ENCODE results near the gene PGS1.

The PGS1 gene

GRCh38 chr17:78362232-78362631 lies 16.2 kb upstream of the PGS1 start:
- Histone ChIP-seq H3K27ac (ENCODE audit: low read depth, low read length) (no peak overlapping the region), H3K36me3 (ENCODE audit: low read length) (no peaks in the 10 kb centered on the region), H3K79me2 (ENCODE audit: insufficient read depth, low read length) (no peaks in the 10 kb centered on the region), H3K9ac (ENCODE audit: low read length) (no peak overlapping the region), H4K20me1 (ENCODE audit: low read depth, low read length) (no peaks in the 10 kb centered on the region), H3F3A (ENCODE audit: insufficient read depth) (no peaks in the 10 kb centered on the region), H3K9me2 (replicated peaks; ENCODE audit: insufficient read depth, low read length) (no peaks in the 10 kb centered on the region), H2AFZ (ENCODE audit: low read depth, low read length, severe bottlenecking) (no peak overlapping the region), H3K9me3 (ENCODE audit: insufficient read depth, low read length) (no peaks in the 10 kb centered on the region), H3K27me3 (ENCODE audit: low read length) (peaks cover 6% of the 10 kb centered on the region; the same call in 1 of the 2 replicates), H3K4me2 (ENCODE audit: low read depth, low read length, poor library complexity, severe bottlenecking) (no peak overlapping the region), H3K4me3 (ENCODE audit: insufficient read depth, low read length, poor library complexity, severe bottlenecking) (no peak overlapping the region)
- TF ChIP-seq CTCF (IDR thresholded peaks at IDR 0.05; ENCODE audit: insufficient read depth, low read length, poor library complexity, severe bottlenecking) (no peak), EZH2phosphoT487 (conservative IDR thresholded peaks at IDR 0.05; ENCODE audit: low read length) (no peak)

- Histone ChIP-seq H3K79me2 (ENCODE audit: insufficient read depth, low read length) (no peaks in the 10 kb centered on the region), H3K9me3 (ENCODE audit: insufficient read depth, low read length) (no peaks in the 10 kb centered on the region), H3K27ac (ENCODE audit: low read depth, low read length) (no peak overlapping the region), H3F3A (ENCODE audit: insufficient read depth) (no peaks in the 10 kb centered on the region), H4K20me1 (ENCODE audit: low read depth, low read length) (no peaks in the 10 kb centered on the region), H2AFZ (ENCODE audit: low read depth, low read length, severe bottlenecking) (no peak overlapping the region), H3K27me3 (ENCODE audit: low read length) (peaks cover 6% of the 10 kb centered on the region; the same call in 1 of the 2 replicates), H3K4me3 (ENCODE audit: insufficient read depth, low read length, poor library complexity, severe bottlenecking) (no peak overlapping the region), H3K9me2 (replicated peaks; ENCODE audit: insufficient read depth, low read length) (no peaks in the 10 kb centered on the region), H3K36me3 (ENCODE audit: low read length) (no peaks in the 10 kb centered on the region), H3K4me2 (ENCODE audit: low read depth, low read length, poor library complexity, severe bottlenecking) (no peak overlapping the region), H3K9ac (ENCODE audit: low read length) (no peak overlapping the region)
- TF ChIP-seq CTCF (IDR thresholded peaks at IDR 0.05; ENCODE audit: insufficient read depth, low read length, poor library complexity, severe bottlenecking) = no peak
These were observed 15.8 kb upstream of the PGS1 start for GRCh38 chr17:78362671-78363070.

- H3F3A ChIP-seq (ENCODE audit: insufficient read depth) = no peaks in the 10 kb centered on the region
- H3K27me3 ChIP-seq (ENCODE audit: low read length) = peaks cover 6% of the 10 kb centered on the region; the same call in 1 of the 2 replicates
- H3K36me3 ChIP-seq (ENCODE audit: low read length) = no peaks in the 10 kb centered on the region
- no peaks in the 10 kb centered on the region for H3K9me2 ChIP-seq (replicated peaks; ENCODE audit: insufficient read depth, low read length)
- no peak overlapping the region for H3K27ac ChIP-seq (ENCODE audit: low read depth, low read length)
- H3K9ac ChIP-seq (ENCODE audit: low read length) = no peak overlapping the region
- H3K79me2 ChIP-seq (ENCODE audit: insufficient read depth, low read length) = no peaks in the 10 kb centered on the region
- H3K4me2 ChIP-seq (ENCODE audit: low read depth, low read length, poor library complexity, severe bottlenecking) = no peak overlapping the region
- H4K20me1 ChIP-seq (ENCODE audit: low read depth, low read length) = no peaks in the 10 kb centered on the region
- H2AFZ ChIP-seq (ENCODE audit: low read depth, low read length, severe bottlenecking) = no peak overlapping the region
- no peak for TF ChIP-seq CTCF (IDR thresholded peaks at IDR 0.05; ENCODE audit: insufficient read depth, low read length, poor library complexity, severe bottlenecking)
- TF ChIP-seq EZH2phosphoT487 (conservative IDR thresholded peaks at IDR 0.05; ENCODE audit: low read length) = no peak
- no peak overlapping the region for H3K4me3 ChIP-seq (ENCODE audit: insufficient read depth, low read length, poor library complexity, severe bottlenecking)
- H3K9me3 ChIP-seq (ENCODE audit: insufficient read depth, low read length) = no peaks in the 10 kb centered on the region
These were observed 13.8 kb upstream of the PGS1 start for GRCh38 chr17:78364436-78365281.
